Measurements from ENCODE around the gene FPGT.
A peak's percentile ranks its signal among the peaks of the same experiment; 100 is the strongest.
"Not testable (repeated sequence)": the region's sequence is repeated elsewhere in the genome, so short reads cannot be mapped to it uniquely, and the experiment has no call there.

Gene FPGT

GRCh38 chr1:74197657-74198552 is at the start of gene FPGT, which contains the start of gene LRRIQ3:
TSS of gene FPGT (plus strand) at chr1:74198242. CDS start at chr1:74198279, 37 bp downstream.
TSS of gene LRRIQ3 (minus strand) at chr1:74198176. CDS start at chr1:74183684, 14,492 bp downstream.
- TF ChIP-seq CTCF (IDR thresholded peaks at IDR 0.05; ENCODE audit: low read length, missing control alignments) = no peak
- DNase-seq (ENCODE audit: low read depth) = peak; percentile 96

GRCh38 chr1:74160046-74160445 is 38.0 kb upstream of the FPGT start:
- TF ChIP-seq CTCF (IDR thresholded peaks at IDR 0.05; ENCODE audit: low read length, missing control alignments) = no peak
- DNase-seq (ENCODE audit: low read depth) = no peak
- no peak overlapping the region for H3K4me3 ChIP-seq (replicated peaks; ENCODE audit: low read depth, low read length)

More at GRCh38 chr1:74197657-74198552, at the start of gene FPGT, which contains the start of gene LRRIQ3:
- peak within 1 kb of the TSS; percentile 91 for H3K4me3 ChIP-seq (replicated peaks; ENCODE audit: low read depth, low read length)

GRCh38 chr1:74161497-74161896 is 36.5 kb upstream of the FPGT start:
- no peak for DNase-seq (ENCODE audit: low read depth)
- H3K4me3 ChIP-seq (replicated peaks; ENCODE audit: low read depth, low read length) = no peak overlapping the region
- TF ChIP-seq CTCF (IDR thresholded peaks at IDR 0.05; ENCODE audit: low read length, missing control alignments) = no peak

GRCh38 chr1:74162333-74162732 is 35.7 kb upstream of the FPGT start:
- no peak overlapping the region for H3K4me3 ChIP-seq (replicated peaks; ENCODE audit: low read depth, low read length)
- DNase-seq (ENCODE audit: low read depth) = no peak
- no peak for TF ChIP-seq CTCF (IDR thresholded peaks at IDR 0.05; ENCODE audit: low read length, missing control alignments)

- H3K4me3 ChIP-seq (replicated peaks; ENCODE audit: low read depth, low read length); DNase-seq (ENCODE audit: low read depth): not testable (repeated sequence)
These were observed 23.6 kb upstream of the FPGT start for GRCh38 chr1:74174423-74174822.

- no peak overlapping the region for H3K4me3 ChIP-seq (replicated peaks; ENCODE audit: low read depth, low read length)
- DNase-seq (ENCODE audit: low read depth) = peak; percentile 41
- TF ChIP-seq CTCF (IDR thresholded peaks at IDR 0.05; ENCODE audit: low read length, missing control alignments) = no peak
These were observed 17.6 kb upstream of the FPGT start for GRCh38 chr1:74180490-74180889.

GRCh38 chr1:74193908-74194307 is 4.1 kb upstream of the FPGT start:
- TF ChIP-seq CTCF (IDR thresholded peaks at IDR 0.05; ENCODE audit: low read length, missing control alignments) = no peak
- DNase-seq (ENCODE audit: low read depth) = peak; percentile 35
- no peak overlapping the region for H3K4me3 ChIP-seq (replicated peaks; ENCODE audit: low read depth, low read length)
